Measurements from ENCODE around the gene ANKRD12. TPM values are rescaled to one million over a fixed set of nuclear protein-coding genes. Genes with fewer than 3 reads are reported as not detected.

The ANKRD12 gene
- total RNA-seq, 1 donor from 2014 or later, result 30.9 TPM

DNA sequence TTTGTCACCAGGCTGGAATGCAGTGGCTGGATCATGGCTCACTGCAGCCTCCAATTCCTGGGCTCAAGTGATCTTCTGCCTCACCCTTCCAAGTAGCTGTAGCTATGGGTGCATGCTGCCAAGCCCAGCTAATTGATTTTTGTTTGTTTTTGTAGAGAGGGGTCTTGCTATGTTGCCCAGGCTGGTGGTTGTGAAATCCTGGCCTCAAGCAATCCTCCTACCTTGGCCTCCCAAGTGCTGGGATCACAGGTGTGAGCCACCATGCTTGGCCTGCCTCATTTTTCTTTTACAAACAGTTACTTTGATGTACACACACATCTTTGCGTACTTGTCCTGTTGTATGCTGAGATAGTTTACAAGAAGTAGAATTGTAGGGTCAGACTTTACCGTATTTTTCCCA, 13.1 kb upstream of the ANKRD12 start:
- Mint-ChIP-seq H3K9me3 (no peaks in the 10 kb centered on the region), H3K27ac (ENCODE audit: unreplicated experiment) (no peak overlapping the region), H3K4me3 (no peak overlapping the region), H3K4me1 (no peaks in the 10 kb centered on the region), H3K36me3 (ENCODE audit: low read depth) (peaks cover 9% of the 10 kb centered on the region), H3K27me3 (ENCODE audit: low read depth) (no peaks in the 10 kb centered on the region)
- TF ChIP-seq, protein P1, sequence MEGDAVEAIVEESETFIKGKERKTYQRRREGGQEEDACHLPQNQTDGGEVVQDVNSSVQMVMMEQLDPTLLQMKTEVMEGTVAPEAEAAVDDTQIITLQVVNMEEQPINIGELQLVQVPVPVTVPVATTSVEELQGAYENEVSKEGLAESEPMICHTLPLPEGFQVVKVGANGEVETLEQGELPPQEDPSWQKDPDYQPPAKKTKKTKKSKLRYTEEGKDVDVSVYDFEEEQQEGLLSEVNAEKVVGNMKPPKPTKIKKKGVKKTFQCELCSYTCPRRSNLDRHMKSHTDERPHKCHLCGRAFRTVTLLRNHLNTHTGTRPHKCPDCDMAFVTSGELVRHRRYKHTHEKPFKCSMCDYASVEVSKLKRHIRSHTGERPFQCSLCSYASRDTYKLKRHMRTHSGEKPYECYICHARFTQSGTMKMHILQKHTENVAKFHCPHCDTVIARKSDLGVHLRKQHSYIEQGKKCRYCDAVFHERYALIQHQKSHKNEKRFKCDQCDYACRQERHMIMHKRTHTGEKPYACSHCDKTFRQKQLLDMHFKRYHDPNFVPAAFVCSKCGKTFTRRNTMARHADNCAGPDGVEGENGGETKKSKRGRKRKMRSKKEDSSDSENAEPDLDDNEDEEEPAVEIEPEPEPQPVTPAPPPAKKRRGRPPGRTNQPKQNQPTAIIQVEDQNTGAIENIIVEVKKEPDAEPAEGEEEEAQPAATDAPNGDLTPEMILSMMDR (conservative IDR thresholded peaks at IDR 0.05), result no peak
- DNase-seq (ENCODE audit: low read depth, low spot score), result no peak

DNA sequence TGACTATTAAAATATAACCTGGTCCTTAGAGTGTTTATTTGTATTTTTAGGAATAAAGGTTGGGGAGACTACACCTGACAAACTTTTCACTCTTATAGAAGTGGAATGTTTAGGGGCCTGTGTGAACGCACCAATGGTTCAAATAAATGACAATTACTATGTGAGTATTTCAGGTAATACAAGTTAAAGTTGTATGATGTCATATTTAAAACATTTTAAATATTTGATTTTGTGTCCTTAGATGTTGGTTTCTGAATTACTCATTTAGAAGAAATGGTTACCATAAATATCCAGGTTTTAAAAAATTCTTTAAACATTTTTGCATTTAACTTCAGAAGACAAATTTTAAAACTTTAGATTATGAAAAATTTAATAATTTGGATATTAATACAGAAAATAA, 11.8 kb upstream of the ANKRD12 start:
- Mint-ChIP-seq H3K36me3 (ENCODE audit: low read depth) (peaks cover 9% of the 10 kb centered on the region), H3K27me3 (ENCODE audit: low read depth) (no peaks in the 10 kb centered on the region), H3K9me3 (no peaks in the 10 kb centered on the region), H3K4me1 (no peaks in the 10 kb centered on the region), H3K27ac (ENCODE audit: unreplicated experiment) (no peak overlapping the region), H3K4me3 (no peak overlapping the region)
- TF ChIP-seq, protein P1 (conservative IDR thresholded peaks at IDR 0.05), result no peak
- DNase-seq (ENCODE audit: low read depth, low spot score), result no peak

DNA sequence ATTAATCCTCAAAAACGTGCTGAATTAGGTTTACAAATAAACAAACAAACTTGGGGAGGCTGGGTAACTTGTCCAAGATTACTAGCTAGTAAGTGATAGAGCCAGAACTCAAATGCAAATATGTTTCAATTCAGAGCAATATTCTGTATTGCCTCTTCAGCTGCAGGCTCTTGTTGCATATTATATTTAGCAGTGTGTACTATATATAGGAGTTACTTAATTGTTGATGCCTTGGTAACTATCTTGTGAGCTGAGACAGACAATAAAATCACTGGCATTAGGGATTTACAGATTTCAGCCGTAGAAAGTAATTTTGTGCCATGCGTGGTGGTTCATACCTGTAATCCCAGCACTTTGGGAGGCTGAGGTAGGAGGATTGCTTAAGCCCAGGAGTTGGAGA, 10.2 kb upstream of the ANKRD12 start:
- Mint-ChIP-seq H3K4me1 (no peaks in the 10 kb centered on the region), H3K9me3 (no peaks in the 10 kb centered on the region), H3K27me3 (ENCODE audit: low read depth) (no peaks in the 10 kb centered on the region), H3K4me3 (no peak overlapping the region), H3K27ac (ENCODE audit: unreplicated experiment) (no peak overlapping the region), H3K36me3 (ENCODE audit: low read depth) (peaks cover 9% of the 10 kb centered on the region)
- no peak for DNase-seq (ENCODE audit: low read depth, low spot score)
- TF ChIP-seq, protein P1 (conservative IDR thresholded peaks at IDR 0.05), result no peak

DNA sequence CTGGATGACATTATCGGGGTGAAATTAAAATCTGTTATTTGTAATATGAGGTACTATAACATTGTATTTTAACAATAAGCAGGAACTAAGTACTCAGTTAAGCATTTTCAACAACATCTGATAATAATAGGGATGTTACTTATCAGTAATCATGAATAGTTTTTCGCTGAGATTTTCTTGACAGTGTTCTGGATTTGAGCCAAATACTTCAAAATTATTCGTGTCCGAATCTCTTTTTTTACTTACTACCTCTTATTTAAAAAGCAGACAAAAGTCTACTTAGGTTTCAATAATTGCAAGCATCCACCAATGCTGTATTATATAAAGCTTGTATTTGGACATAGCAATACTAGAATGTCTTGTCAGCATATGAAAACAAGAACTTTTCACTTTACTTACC, 6.4 kb upstream of the ANKRD12 start:
- no peak for DNase-seq (ENCODE audit: low read depth, low spot score)
- no peak overlapping the region for H3K27ac Mint-ChIP-seq (ENCODE audit: unreplicated experiment)
- H3K27me3 Mint-ChIP-seq (ENCODE audit: low read depth), result no peaks in the 10 kb centered on the region
- peaks cover 7% of the 10 kb centered on the region for H3K36me3 Mint-ChIP-seq (ENCODE audit: low read depth)
- peaks cover under 1% of the 10 kb centered on the region for H3K4me1 Mint-ChIP-seq
- no peaks in the 10 kb centered on the region for H3K9me3 Mint-ChIP-seq
- H3K4me3 Mint-ChIP-seq, result no peak overlapping the region
- TF ChIP-seq, protein P1 (conservative IDR thresholded peaks at IDR 0.05), result no peak

DNA sequence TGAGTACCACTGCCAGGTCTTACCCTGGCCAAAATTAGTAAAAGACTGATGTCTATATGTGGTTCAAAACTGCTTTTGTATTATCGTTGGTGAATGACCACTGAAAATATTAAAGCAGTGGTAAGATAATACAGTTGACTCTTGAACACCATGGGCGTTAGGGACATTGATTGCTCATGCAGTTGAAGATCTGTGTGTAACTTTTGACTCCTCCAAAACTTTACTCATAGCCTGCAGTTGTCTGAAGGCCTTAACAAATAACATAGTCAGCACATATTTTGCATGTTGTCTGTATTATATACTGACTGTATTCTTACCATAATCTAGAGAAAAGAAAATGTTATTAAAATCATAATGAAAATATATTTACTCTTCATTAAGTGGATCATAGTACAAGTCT, 5.8 kb upstream of the ANKRD12 start:
- Mint-ChIP-seq H3K27me3 (ENCODE audit: low read depth) (no peaks in the 10 kb centered on the region), H3K9me3 (no peaks in the 10 kb centered on the region), H3K36me3 (ENCODE audit: low read depth) (peaks cover 7% of the 10 kb centered on the region), H3K27ac (ENCODE audit: unreplicated experiment) (no peak overlapping the region), H3K4me1 (peaks cover 6% of the 10 kb centered on the region), H3K4me3 (no peak overlapping the region)
- DNase-seq (ENCODE audit: low read depth, low spot score), result no peak
- TF ChIP-seq, protein P1 (conservative IDR thresholded peaks at IDR 0.05), result no peak

DNA sequence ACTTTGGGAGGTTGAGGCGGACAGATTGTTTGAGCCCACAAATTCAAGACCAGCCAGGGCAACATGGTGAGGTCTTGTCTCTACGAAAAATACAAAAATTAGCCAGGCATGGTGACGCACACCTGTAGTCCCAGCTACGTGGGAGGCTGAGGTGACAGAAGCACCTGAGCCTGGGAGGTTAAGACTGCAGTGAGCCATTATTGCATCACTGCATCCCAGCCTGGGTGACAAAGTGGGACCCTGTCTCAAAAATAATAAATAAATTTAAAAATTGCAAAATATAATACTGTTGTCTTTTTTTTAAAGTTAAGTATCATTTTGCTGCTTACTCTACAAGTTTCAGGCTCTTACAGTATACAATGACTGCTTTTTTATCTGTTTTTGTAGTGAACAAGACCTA, 4.0 kb upstream of the ANKRD12 start:
- no peak overlapping the region for H3K27ac Mint-ChIP-seq (ENCODE audit: unreplicated experiment)
- peaks cover 9% of the 10 kb centered on the region for H3K36me3 Mint-ChIP-seq (ENCODE audit: low read depth)
- H3K4me1 Mint-ChIP-seq, result peaks cover 12% of the 10 kb centered on the region
- no peak overlapping the region for H3K4me3 Mint-ChIP-seq
- DNase-seq (ENCODE audit: low read depth, low spot score), result no peak
- peaks cover 2% of the 10 kb centered on the region for H3K27me3 Mint-ChIP-seq (ENCODE audit: low read depth)
- H3K9me3 Mint-ChIP-seq, result no peaks in the 10 kb centered on the region
- TF ChIP-seq, protein P1 (conservative IDR thresholded peaks at IDR 0.05), result no peak

All from neural crest cell (in vitro differentiated cells).